Measurements from ENCODE around the gene SART3. TPM values are rescaled to one million over a fixed set of nuclear protein-coding genes. Genes with fewer than 3 reads are reported as not detected.
"Not testable (repeated sequence)": the region's sequence is repeated elsewhere in the genome, so short reads cannot be mapped to it uniquely, and the experiment has no call there.

Gene SART3
- polyA plus RNA-seq, 3 donors from 2014 or later, result 21.5 to 51.1 (median 30.5) TPM

DNA sequence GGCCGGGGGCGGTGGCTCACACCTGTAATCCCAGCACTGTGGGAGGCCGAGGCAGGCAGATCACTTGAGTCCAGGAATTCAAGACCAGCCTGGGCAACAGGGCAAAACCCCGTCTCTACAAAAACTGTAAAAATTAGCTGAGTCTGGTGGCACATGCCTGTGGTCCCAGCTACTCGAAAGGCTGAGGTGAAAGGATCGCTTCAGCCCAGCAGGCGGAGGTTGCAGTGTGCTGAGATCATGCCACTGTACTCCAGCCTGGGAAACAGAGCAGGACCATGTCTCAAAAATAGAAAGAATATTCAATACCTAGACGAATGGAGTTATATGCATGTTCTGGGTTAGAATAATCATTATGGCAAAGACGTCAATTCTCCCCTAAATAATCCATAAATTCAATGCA, 5.6 kb downstream of the SART3 start:
- not testable (repeated sequence) for H3K36me3 Mint-ChIP-seq; H3K9me3 Mint-ChIP-seq; DNase-seq; H3K4me3 Mint-ChIP-seq; H3K27me3 Mint-ChIP-seq (ENCODE audit: low read depth in 3 of 3)
- H3K27ac Mint-ChIP-seq, result peak overlapping the region in 1 of 6 donors; percentile 4
- peaks cover 73 to 96% of the 10 kb centered on the region in 2 donors for H3K4me1 Mint-ChIP-seq

DNA sequence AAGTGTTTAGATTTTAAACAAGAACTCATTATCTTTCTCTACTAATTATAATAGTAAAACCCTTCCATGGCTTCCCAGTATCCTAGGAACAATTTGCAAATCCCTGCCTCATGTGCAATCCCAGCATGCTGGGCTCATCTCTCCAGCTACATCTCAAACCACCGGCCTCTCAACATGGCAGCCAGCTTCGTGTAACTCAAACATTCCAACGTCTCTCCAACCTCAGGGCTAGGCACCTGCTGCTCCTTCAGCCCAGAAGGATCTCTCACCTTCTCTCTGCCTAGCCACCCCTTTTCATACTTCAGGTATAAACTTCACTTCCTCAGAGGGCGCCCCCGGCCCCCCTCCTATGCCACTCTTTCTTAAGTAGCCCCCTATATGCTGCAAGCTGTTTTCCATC, 7.2 kb downstream of the SART3 start:
- H3K4me3 Mint-ChIP-seq, result no peak overlapping the region
- H3K36me3 Mint-ChIP-seq, result peaks cover 0 to 4% (median 0%) of the 10 kb centered on the region in 3 donors
- no peak for DNase-seq
- no peaks in the 10 kb centered on the region for H3K9me3 Mint-ChIP-seq
- H3K27me3 Mint-ChIP-seq (ENCODE audit: low read depth in 3 of 3), result no peaks in the 10 kb centered on the region
- no peak overlapping the region for H3K27ac Mint-ChIP-seq
- peaks cover 68 to 95% of the 10 kb centered on the region in 2 donors for H3K4me1 Mint-ChIP-seq

DNA sequence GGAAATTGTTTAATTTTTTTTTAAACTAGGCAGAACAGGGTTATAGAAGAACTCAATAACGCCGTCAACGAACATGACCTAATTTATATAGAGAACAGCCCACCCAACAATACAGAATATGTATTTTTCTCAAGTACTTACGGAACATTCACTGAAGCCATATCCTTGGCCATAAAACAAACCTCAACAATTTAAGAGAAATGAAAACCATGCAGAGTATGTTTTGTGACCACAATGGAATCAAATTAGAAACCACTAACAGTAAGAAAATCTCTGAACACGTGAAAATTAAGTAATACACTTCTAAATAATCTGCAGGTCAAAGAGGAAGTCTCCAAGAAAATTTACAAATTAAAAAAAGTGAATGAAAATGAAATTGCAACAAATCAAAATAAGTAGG, 9.4 kb downstream of the SART3 start:
- H3K27me3 Mint-ChIP-seq (ENCODE audit: low read depth in 3 of 3), result no peaks in the 10 kb centered on the region
- DNase-seq, result no peak
- peak overlapping the region in 4 of 5 donors; percentile 7 to 57 (median 39) for H3K4me3 Mint-ChIP-seq
- H3K36me3 Mint-ChIP-seq, result peaks cover 4 to 17% (median 8%) of the 10 kb centered on the region in 3 donors
- peak overlapping the region in 5 of 6 donors; percentile 13 to 73 (median 31) for H3K27ac Mint-ChIP-seq
- peaks cover 58 to 80% of the 10 kb centered on the region in 2 donors for H3K4me1 Mint-ChIP-seq
- H3K9me3 Mint-ChIP-seq, result no peaks in the 10 kb centered on the region

DNA sequence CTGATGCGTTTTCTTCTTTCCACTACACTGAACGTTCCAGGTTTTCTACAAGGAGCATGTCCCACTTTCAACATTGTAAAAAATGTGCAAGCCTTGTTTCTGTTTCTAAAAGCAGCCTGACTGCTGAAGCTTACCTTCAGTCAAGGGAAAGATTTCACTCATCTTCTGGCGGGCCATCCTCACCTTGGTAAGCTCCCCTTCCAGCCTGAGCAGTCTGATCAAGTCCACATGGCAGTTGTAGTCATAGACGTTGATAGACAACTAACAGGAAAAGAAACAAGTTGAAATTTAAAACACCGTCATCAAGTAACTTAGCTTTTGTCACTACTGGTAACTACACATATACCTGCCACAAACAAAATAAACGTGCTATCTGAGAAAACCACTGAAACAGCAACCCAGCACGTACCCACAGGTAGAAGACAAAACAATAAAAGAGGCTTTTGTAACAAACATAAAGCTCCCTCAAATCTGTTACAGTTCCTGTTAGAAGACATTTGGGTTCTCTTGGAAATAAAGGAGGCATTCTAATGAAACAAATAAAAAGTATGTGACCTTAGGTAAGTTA, 11.9 kb downstream of the SART3 start:
- Mint-ChIP-seq H3K4me1 (peaks cover 43 to 61% of the 10 kb centered on the region in 2 donors), H3K27me3 (ENCODE audit: low read depth in 3 of 3) (no peaks in the 10 kb centered on the region), H3K9me3 (no peaks in the 10 kb centered on the region), H3K36me3 (peaks cover 6 to 24% (median 11%) of the 10 kb centered on the region in 3 donors), H3K27ac (peak overlapping the region in 1 of 6 donors; percentile 10), H3K4me3 (no peak overlapping the region)
- no peak for DNase-seq

DNA sequence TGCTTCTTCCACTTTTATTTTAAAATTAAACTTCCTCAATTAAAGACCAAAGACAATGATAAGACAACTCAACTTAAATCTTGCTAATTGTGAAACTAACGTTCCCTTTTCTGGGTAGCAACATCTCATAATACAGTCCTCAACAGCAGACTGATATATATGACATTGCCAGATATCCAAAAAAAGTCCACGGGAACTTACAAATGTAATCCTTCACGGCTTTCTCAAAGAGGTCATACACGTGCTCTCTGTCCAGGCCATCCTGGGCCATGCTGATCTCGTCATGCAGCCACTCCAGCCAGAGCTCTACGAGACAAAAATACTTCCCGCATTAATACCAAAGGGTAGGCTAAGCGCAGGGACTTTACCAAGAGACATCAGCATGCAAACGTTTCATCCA, 13.3 kb downstream of the SART3 start:
- Mint-ChIP-seq H3K27ac (no peak overlapping the region), H3K4me1 (peaks cover 36 to 55% of the 10 kb centered on the region in 2 donors), H3K4me3 (no peak overlapping the region), H3K27me3 (ENCODE audit: low read depth in 3 of 3) (no peaks in the 10 kb centered on the region), H3K9me3 (no peaks in the 10 kb centered on the region), H3K36me3 (peaks cover 10 to 32% (median 14%) of the 10 kb centered on the region in 3 donors)
- no peak for DNase-seq

DNA sequence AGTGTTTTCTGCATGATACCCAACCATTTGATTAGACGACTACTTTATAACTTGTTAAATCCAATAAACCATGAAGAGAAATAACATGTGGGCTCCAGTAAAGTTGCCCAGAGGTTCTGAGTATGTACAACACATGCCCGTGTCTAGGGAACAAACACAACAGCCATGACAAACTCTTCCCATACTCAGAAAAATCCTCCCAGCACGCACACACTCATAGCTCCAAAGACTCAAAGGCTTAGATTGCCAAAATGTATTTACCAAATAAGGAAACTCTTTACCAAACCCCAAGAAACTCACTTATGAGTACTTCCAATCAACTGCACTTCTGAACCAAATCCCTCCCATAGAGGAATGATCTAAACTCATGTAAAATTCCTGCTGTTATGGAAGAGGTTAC, 17.3 kb downstream of the SART3 start:
- peak overlapping the region in 1 of 6 donors; percentile 31 for H3K27ac Mint-ChIP-seq
- no peaks in the 10 kb centered on the region for H3K9me3 Mint-ChIP-seq
- H3K4me3 Mint-ChIP-seq, result no peak overlapping the region
- H3K27me3 Mint-ChIP-seq (ENCODE audit: low read depth in 3 of 3), result no peaks in the 10 kb centered on the region
- peaks cover 13 to 34% of the 10 kb centered on the region in 2 donors for H3K4me1 Mint-ChIP-seq
- DNase-seq, result no peak
- peaks cover 10 to 36% (median 14%) of the 10 kb centered on the region in 3 donors for H3K36me3 Mint-ChIP-seq

DNA sequence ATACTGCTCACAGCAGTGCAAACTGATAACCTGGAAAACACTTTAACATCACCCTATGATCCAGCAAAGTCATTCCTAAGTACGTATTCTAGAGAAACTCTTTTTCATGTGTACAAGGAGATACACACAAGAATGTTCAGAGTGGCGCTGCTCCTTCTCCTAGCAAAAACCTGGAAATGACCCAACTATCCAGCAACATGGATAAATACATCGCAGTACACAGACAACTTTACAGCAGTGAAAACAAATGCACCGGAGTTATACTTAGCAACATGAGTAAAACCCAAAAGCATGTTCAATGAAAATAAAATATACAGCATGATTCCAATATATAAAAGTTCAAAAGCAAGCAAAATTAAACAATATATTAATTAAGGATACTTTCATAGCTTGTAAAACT, 18.7 kb downstream of the SART3 start:
- H3K4me1 Mint-ChIP-seq, result peaks cover 10 to 38% of the 10 kb centered on the region in 2 donors
- peaks cover 6 to 38% (median 10%) of the 10 kb centered on the region in 3 donors for H3K36me3 Mint-ChIP-seq
- H3K27me3 Mint-ChIP-seq (ENCODE audit: low read depth in 3 of 3), result no peaks in the 10 kb centered on the region
- H3K9me3 Mint-ChIP-seq, result no peaks in the 10 kb centered on the region
- no peak overlapping the region for H3K4me3 Mint-ChIP-seq
- no peak for DNase-seq
- H3K27ac Mint-ChIP-seq, result peak overlapping the region in 1 of 6 donors; percentile 9

DNA sequence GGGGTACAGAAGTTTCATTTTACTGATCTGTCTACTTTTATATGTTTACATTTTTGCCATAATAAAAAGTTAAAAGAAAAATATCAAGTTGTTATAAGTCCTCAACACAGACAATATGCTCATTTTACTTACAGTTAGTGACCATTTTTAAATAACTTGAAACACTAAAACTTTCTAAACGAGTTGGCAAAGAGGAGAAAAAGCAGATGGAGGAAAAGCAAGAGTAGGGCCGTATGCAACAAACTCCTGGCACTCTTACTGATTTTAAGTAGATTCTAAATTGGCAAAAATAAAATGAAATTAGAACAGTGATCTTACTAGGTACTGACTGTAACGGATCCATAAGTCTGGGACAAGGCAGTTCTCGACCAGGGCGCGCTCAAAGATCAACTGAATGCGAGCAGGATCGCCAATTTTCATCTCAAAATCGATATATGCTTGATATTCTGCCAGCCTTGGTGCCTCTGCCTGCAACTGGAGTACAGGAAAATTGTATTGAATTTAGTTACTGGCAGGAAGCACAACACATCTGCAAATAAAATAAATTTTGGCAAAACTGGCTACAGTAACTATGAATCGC, 22.3 kb downstream of the SART3 start:
- Mint-ChIP-seq H3K27me3 (ENCODE audit: low read depth in 3 of 3) (no peaks in the 10 kb centered on the region), H3K9me3 (no peaks in the 10 kb centered on the region), H3K4me3 (no peak overlapping the region), H3K27ac (no peak overlapping the region), H3K4me1 (peaks cover 4 to 33% of the 10 kb centered on the region in 2 donors), H3K36me3 (peaks cover 6 to 51% (median 25%) of the 10 kb centered on the region in 3 donors)
- no peak for DNase-seq

DNA sequence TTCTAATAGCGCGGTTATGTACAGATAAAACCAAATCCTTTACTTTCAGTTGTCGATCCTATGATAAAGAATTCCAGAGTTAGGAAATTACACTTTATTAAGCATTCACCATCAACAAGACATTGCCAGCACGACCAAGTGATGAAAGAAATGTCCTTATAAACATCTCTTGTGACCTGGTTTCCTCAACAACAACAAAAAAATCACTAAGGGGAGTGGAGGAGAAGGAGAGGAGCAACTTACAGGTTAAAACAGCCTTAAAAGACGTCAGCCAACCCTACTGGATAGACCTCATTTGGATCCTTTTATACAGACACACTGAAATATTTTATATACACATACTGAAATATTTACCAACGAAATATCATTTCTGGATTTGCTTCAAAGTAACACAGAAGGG, 22.8 kb downstream of the SART3 start:
- Mint-ChIP-seq H3K27ac (peak overlapping the region in 2 of 6 donors; percentile 15 to 41), H3K4me3 (no peak overlapping the region), H3K27me3 (ENCODE audit: low read depth in 3 of 3) (no peaks in the 10 kb centered on the region), H3K4me1 (peaks cover 4 to 29% of the 10 kb centered on the region in 2 donors), H3K36me3 (peaks cover 7 to 51% (median 23%) of the 10 kb centered on the region in 3 donors), H3K9me3 (no peaks in the 10 kb centered on the region)
- no peak for DNase-seq

DNA sequence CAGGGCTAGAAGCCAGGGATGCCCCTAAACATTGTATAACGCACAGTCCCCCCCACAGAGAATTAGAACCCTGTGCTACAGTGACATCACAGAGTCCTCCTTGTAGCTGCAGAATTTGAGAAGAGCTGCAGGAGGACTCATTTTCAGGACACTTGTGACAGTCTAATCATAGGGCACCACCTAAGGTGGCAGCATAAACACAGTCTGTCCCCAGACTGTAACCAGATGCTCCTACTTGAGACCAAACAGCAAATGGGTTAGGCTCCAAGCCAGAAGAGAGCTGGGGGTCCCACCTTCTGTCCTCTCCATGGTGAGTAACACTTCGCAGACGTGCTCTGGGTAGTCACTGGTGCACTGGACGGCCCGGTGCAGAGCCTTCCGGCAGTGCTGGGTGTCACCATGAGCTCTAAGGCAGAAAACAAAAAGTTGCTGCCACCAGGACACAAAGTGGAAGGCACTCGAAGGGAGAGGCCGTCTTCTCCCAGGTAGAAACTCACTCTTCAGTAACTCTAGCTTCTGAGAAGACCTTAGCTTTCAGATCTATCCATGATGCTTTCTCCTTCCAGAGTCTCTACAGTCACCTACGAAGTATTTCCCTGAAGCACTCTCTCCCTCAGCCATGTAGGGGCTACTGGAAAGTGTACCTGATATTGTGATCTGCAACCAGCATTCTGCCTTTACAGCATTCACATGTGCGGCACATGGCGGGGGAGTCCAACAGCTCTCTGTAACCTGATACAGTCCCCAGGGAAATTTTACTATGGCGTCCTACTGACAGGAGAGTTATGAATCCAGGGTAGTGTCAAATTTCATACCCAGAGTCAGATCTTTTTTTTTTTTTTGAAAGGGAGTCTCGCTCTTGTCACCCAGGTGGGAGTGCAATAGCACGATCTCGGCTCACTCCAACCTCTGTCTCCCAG, 28.8 kb downstream of the SART3 start:
- Mint-ChIP-seq H3K4me3 (no peak overlapping the region), H3K27me3 (ENCODE audit: low read depth in 3 of 3) (no peaks in the 10 kb centered on the region), H3K36me3 (peaks cover 13 to 60% (median 35%) of the 10 kb centered on the region in 3 donors), H3K4me1 (peaks cover 3 to 8% of the 10 kb centered on the region in 2 donors), H3K9me3 (no peaks in the 10 kb centered on the region), H3K27ac (no peak overlapping the region)
- DNase-seq, result no peak

DNA sequence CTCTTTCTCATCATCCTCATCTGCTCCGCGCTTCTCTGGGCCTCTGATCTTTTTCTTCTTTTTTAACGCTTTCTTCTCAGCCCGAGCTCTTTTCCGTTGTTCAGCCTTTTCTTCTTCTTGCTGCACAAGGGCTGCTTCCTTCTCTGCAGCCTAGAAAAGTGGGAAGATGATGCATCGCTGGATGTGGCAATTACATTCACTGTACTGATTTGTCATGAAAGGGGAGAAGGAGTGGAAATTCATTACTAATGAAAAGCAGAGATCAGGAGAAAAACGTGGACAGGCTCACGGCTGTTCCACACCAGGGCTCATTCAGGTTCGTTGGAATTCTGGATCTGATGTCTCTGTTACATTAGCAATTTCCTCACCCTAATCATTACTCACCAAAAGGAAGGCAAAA, 30.8 kb downstream of the SART3 start:
- H3K36me3 Mint-ChIP-seq, result peaks cover 14 to 61% (median 26%) of the 10 kb centered on the region in 3 donors
- H3K27me3 Mint-ChIP-seq (ENCODE audit: low read depth in 3 of 3), result no peaks in the 10 kb centered on the region
- H3K27ac Mint-ChIP-seq, result peak overlapping the region in 1 of 6 donors; percentile 73
- H3K4me1 Mint-ChIP-seq, result peaks cover 17 to 19% of the 10 kb centered on the region in 2 donors
- no peak overlapping the region for H3K4me3 Mint-ChIP-seq
- no peak for DNase-seq
- no peaks in the 10 kb centered on the region for H3K9me3 Mint-ChIP-seq

DNA sequence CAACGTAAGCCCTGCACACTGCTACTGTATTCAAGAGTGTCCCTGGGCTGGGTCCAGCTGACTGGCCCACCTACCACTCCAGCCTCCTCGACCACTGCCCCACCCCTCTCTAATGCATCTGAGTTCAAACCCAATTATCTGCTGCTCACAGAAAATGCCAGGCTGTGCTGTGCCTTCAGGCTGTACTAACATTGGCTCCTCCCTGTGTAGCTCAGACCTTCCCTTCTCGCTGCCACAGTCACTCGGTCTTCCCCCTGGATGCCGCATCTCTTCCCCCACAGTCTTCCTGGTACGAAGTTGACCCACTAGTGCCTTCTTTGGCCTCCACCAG, 33.8 kb downstream of the SART3 start:
- peaks cover 17 to 19% of the 10 kb centered on the region in 2 donors for H3K4me1 Mint-ChIP-seq
- H3K9me3 Mint-ChIP-seq, result no peaks in the 10 kb centered on the region
- peak overlapping the region in 1 of 5 donors; percentile 11 for H3K4me3 Mint-ChIP-seq
- H3K36me3 Mint-ChIP-seq, result peaks cover 16 to 56% (median 28%) of the 10 kb centered on the region in 3 donors
- no peak for DNase-seq
- no peaks in the 10 kb centered on the region for H3K27me3 Mint-ChIP-seq (ENCODE audit: low read depth in 3 of 3)
- peak overlapping the region in 5 of 6 donors; percentile 6 to 89 (median 32) for H3K27ac Mint-ChIP-seq

DNA sequence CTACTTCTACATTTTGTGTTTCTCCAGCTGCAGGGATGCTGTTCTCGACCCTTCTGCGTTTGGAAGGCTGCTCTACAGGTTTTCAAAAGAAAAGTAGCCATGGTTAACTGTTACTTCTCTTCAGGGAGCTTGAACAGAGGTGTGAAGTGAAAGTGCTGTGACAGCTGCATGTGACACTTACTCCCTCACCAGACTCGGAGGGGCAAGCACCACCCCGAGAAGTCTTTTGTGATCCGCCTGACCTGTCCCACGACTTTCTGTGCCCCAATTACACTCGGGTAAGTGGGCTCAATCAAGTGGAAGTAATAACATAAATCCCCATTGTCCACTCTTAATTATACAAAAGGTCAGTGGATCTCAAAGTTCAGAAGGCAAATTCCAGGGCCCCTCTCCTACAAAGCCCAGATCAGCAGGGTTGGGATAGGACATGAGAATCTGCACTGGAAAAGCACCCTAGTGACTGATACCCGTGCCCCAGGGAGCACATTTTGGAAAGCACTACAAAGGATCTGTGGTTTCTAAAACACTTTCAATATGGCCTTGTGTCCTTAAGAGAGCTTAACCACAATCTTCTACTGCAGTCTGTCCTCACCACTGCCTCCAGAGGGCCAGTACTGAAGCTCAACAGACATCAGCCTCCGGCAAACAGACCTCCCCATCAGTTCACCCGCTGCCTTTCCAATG, 34.3 kb downstream of the SART3 start:
- peaks cover 16 to 61% (median 31%) of the 10 kb centered on the region in 3 donors for H3K36me3 Mint-ChIP-seq
- peaks cover 17 to 19% of the 10 kb centered on the region in 2 donors for H3K4me1 Mint-ChIP-seq
- H3K27ac Mint-ChIP-seq, result peak overlapping the region in 5 of 6 donors; percentile 6 to 89 (median 50)
- peak overlapping the region in 1 of 5 donors; percentile 11 for H3K4me3 Mint-ChIP-seq
- DNase-seq, result no peak
- H3K9me3 Mint-ChIP-seq, result no peaks in the 10 kb centered on the region
- H3K27me3 Mint-ChIP-seq (ENCODE audit: low read depth in 3 of 3), result no peaks in the 10 kb centered on the region
